ENCODE data around the gene EDA. TPM values are rescaled to one million over a fixed set of nuclear protein-coding genes. Genes with fewer than 3 reads are reported as not detected.
"Not testable (repeated sequence)": the region's sequence is repeated elsewhere in the genome, so short reads cannot be mapped to it uniquely, and the experiment has no call there.

The EDA gene
- total RNA-seq, 1 donor from 2014 or later: 8.4 TPM

GRCh38 chrX:69746051-69746450 is 130.1 kb downstream of the EDA start:
- DNase-seq (ENCODE audit: low spot score): no peak

- DNase-seq (ENCODE audit: low spot score): no peak
Observed at GRCh38 chrX:69748055-69748454, 132.1 kb downstream of the EDA start.

GRCh38 chrX:69759921-69760625 is 144.2 kb downstream of the EDA start:
- DNase-seq (ENCODE audit: low spot score): no peak

GRCh38 chrX:69761633-69762032 is 145.7 kb downstream of the EDA start:
- no peak for DNase-seq (ENCODE audit: low spot score)

GRCh38 chrX:69762340-69762739 is 146.4 kb downstream of the EDA start:
- no peak for DNase-seq (ENCODE audit: low spot score)

GRCh38 chrX:69793260-69793935 is 177.5 kb downstream of the EDA start:
- no peak for DNase-seq (ENCODE audit: low spot score)

GRCh38 chrX:69795702-69796101 is 179.8 kb downstream of the EDA start:
- DNase-seq (ENCODE audit: low spot score): no peak

- no peak for DNase-seq (ENCODE audit: low spot score)
Observed at GRCh38 chrX:69807400-69807799, 191.5 kb downstream of the EDA start.

- DNase-seq (ENCODE audit: low spot score): no peak
Observed at GRCh38 chrX:69808375-69808774, 192.5 kb downstream of the EDA start.

GRCh38 chrX:69813677-69814076 is 197.8 kb downstream of the EDA start:
- DNase-seq (ENCODE audit: low spot score): no peak

GRCh38 chrX:69815063-69815462 is 199.2 kb downstream of the EDA start:
- no peak for DNase-seq (ENCODE audit: low spot score)

- DNase-seq (ENCODE audit: low spot score): no peak
Observed at GRCh38 chrX:69815519-69815918, 199.6 kb downstream of the EDA start.

GRCh38 chrX:69844636-69845035 is 228.7 kb downstream of the EDA start:
- DNase-seq (ENCODE audit: low spot score): no peak

GRCh38 chrX:69859999-69860398 is 244.1 kb downstream of the EDA start:
- not testable (repeated sequence) for DNase-seq (ENCODE audit: low spot score)

GRCh38 chrX:69876221-69876620 is 260.3 kb downstream of the EDA start:
- no peak for DNase-seq (ENCODE audit: low spot score)

- DNase-seq (ENCODE audit: low spot score): no peak
Observed at GRCh38 chrX:69884210-69884609, 268.3 kb downstream of the EDA start.

GRCh38 chrX:69896046-69896445 is 280.1 kb downstream of the EDA start:
- DNase-seq (ENCODE audit: low spot score): no peak

- no peak for DNase-seq (ENCODE audit: low spot score)
Observed at GRCh38 chrX:69900491-69900890, 284.6 kb downstream of the EDA start.

GRCh38 chrX:69906447-69906846 is 290.5 kb downstream of the EDA start:
- no peak for DNase-seq (ENCODE audit: low spot score)

- no peak for DNase-seq (ENCODE audit: low spot score)
Observed at GRCh38 chrX:69914781-69915180, 298.9 kb downstream of the EDA start.

- no peak for DNase-seq (ENCODE audit: low spot score)
Observed at GRCh38 chrX:69919749-69920148, 303.8 kb downstream of the EDA start.

GRCh38 chrX:69932323-69932722 is 316.4 kb downstream of the EDA start:
- DNase-seq (ENCODE audit: low spot score): no peak

- DNase-seq (ENCODE audit: low spot score): no peak
Observed at GRCh38 chrX:69948276-69948797, 332.4 kb downstream of the EDA start.
